GM10847 (cell line): ENCODE data around the gene CEACAM3.

Experiments
- POLR2A ChIP-seq: IDR thresholded peaks from 2 replicates; pipeline ENCODE4 v1.6.1; 2011; ENCODE audit not compliant: insufficient read length; ENCODE audit errors: extremely low read depth

The CEACAM3 gene

DNA sequence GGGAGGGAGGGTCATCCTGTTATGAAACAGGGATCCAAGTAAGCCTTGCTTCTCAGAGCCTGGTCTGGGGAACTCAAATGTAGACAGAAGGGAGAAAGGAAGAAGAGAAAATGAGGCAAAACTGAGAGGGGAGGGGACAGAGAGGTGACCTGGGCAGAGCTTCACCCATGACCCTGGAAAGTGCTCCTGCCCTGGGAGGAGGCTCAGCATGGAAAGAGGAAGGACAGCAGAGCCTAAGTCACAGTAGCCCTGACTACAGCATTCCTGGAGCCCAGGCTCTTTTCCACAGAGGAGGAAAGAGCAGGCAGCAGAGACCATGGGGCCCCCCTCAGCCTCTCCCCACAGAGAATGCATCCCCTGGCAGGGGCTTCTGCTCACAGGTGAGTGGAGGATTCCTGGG is at the start of gene CEACAM3:
Gene CEACAM3 (plus strand): TSS at position 226 of the 400 bp plus-strand sequence. CDS start 91 bp downstream, at position 317.
- TF ChIP-seq POLR2A = no peak

DNA sequence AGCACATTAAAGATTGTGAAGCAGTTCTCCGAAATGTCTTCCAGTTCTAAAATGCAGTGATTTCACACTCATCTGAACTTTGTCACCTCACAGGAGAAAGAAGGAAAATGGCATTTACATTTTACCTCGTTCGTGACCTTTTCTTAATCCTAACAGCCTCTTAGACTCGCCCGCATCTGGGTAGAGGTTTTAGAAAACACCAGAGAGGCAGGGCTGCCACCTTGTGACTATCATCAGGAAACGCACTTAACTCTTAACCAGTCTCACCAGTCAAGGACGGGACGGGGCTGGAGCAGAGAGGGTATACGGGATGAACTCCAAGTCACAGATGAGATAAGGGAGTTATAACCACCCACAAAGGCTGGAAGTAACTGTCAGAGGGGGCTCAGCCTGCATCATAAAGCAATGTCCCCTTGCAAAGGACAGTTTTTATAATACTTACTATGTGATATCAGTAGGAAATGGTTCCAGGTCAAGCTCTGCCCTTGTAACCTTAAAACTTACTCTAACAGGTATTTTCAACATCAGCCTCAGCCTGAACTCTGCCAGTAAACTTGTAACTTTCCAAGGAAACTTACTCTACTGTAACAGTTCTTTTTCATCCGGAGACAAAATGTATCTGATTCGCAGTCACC is 49.7 kb upstream of the CEACAM3 start:
- no peak for TF ChIP-seq POLR2A

DNA sequence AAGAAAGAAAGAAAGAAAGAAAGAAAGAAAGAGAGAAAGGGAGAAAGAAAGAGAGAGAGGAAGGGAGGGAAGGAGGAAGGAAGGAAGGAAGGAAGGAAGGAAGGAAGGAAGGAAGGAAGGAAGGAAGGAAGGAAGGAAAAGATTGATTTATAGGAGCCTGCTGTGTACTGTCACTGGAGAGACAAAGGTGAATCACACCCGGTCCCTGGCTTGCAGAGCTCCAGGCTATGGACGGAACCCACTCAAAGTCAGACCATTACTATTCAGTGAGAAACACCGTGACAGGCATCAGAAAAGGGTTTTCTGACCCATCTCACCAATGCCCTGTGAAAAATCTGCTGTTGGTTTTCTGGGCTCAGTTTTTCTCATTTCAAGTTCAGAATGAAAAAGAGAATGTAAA is 48.4 kb upstream of the CEACAM3 start:
- no peak for TF ChIP-seq POLR2A

DNA sequence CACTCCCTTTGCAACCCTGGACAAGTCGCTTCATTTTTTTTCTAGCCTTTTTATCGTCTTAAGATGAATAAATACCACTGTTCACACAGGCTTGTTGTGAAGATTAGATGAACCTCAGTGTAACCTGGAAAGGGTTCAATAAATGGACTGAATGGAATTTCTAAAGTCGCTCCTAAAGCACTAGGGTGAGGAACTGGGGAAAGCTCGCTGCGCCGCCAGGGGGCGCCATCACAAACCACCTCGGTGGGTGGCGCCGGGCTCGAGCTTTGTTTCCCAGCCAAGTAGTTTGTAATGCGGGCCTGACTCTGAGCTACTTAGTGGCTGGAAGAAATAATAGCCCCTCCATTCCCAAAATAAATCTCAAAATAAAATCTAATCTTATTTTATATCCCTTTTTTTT is 43.2 kb upstream of the CEACAM3 start:
- no peak for TF ChIP-seq POLR2A

DNA sequence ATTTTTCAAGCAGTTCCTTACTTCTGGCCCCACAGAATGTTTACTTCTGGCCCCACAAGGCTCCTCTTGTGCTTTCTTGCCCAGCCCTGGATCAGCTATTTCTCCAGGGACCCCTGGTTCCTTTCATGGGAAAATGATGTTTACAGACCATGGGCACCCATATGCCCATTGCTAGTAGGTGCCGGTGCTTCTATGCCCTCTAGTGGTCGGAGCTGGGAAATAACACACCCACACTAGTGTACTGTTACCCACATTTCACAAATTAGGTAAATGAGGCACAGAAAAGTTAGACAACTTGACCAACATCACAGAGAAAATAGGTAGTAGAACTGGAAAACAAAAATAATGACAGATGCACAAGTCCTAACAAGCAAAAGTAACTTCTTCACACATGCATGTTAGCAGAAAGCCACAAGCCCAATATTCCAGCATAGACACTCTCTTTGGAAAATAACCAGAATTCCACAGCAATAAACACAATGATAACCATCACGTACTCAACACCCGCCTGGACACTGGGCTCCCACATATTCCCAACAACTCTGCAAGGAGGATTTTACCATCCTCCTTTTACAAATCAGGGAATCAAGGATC is 42.4 kb upstream of the CEACAM3 start:
- no peak for TF ChIP-seq POLR2A

DNA sequence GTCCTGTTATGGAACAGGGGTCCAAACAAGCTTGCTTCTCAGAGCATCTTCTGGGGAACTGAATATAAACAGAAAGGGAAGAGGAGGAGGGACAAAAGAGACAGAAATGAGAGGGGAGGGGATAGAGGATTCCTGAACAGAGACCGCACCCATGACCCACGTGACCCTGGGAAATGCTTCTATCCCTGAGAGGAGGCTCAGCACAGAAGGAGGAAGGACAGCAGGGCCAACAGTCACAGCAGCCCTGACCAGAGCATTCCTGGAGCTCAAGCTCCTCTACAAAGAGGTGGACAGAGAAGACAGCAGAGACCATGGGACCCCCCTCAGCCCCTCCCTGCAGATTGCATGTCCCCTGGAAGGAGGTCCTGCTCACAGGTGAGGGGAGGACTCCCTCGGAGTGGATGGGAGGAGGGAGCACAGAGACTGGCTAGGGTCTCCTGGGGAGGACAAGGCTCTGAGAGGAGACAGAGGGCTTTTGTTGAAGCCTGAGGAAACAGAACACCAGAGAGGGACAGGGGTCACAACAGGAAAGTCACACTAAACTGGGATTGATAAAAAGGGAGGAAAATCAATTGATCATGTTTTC is 41.0 kb upstream of the CEACAM3 start, which contains the start of gene CEACAM6:
Gene CEACAM6 (plus strand): TSS at position 203 of the 586 bp plus-strand sequence. CDS start 109 bp downstream, at position 312.
- no peak for TF ChIP-seq POLR2A

DNA sequence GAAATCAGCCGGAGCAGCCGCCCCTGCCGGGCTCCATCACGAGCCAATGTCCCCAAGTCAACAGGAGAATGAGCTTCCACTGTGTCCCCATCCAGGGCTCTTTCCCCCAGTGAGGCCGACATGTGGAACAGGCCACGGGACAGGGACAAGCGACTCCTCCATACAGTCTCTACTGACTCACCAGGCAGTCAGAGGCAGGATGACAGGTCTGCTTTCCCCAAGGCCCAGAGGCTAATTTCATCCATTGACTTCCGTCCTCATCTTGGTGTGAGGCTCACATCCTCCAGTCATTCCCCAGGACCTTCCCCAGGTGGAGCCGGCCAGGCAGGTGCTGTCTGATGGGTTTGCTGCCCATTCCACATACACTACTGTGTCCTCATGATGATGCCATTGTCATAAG is 37.5 kb upstream of the CEACAM3 start:
- no peak for TF ChIP-seq POLR2A

DNA sequence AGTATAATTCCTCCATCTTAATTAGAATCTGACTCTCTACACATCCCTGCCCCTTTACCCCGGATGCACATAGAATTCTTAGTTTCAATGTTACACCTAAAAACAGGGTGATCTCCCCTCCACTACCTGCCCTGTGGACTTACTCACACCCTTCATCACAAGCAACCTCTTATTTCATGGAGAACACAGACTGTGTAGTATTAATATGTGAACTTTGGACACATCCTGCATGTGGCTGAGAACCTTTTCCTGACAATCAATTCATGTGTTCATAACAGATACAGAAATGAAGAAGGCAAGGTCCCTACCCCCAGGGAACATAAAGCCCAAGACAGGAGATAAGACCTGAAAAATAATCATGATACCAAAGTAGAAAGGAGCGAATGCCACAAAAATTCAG is 29.3 kb upstream of the CEACAM3 start:
- TF ChIP-seq POLR2A = no peak

DNA sequence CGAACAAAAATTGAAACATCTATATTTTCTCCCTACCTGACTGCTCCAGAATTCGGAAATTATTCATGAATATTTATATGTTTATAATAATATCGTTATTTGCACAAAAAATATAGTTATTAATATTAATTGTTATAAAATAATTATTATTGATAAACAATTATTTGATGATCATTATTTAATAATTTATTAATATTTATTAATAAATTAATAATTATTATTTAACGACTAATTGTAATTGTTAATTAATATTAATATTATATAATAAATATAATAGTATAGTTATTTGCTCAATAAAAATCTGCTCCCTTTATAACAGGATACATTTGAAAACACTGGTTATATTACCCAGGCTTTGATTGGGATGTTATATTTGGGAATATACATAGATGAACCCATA is 26.8 kb upstream of the CEACAM3 start:
- TF ChIP-seq POLR2A = no peak

DNA sequence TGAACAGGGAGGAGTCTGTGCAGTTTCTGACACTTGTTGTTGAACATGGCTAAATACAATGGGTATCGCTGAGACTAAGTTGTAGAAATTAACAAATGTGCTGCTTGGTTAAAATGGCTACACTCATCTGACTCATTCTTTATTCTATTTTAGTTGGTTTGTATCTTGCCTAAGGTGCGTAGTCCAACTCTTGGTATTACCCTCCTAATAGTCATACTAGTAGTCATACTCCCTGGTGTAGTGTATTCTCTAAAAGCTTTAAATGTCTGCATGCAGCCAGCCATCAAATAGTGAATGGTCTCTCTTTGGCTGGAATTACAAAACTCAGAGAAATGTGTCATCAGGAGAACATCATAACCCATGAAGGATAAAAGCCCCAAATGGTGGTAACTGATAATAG is 25.0 kb upstream of the CEACAM3 start:
- TF ChIP-seq POLR2A = no peak

DNA sequence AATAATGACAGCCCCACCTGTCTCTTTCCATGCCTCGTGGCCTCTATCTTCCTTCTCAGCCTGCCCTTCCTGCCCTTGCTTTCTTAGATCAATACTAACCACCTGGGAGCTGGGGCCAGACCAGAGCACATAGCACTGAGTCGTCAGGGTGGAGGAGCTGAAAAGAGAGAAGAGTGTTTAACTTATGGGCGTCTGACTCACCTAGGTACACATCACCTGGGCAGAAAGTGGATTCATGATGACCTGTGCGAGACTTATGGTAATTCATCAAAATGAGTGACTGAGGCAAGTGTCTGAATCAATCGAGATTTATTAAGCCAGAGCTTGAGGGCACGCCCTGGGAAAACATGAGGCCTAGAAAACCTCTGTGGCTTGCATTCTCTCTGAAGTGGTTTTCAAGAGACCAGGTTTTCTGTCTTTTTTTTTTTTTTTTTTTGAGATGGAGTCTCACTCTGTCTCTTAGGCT is 21.8 kb upstream of the CEACAM3 start:
- no peak for TF ChIP-seq POLR2A

DNA sequence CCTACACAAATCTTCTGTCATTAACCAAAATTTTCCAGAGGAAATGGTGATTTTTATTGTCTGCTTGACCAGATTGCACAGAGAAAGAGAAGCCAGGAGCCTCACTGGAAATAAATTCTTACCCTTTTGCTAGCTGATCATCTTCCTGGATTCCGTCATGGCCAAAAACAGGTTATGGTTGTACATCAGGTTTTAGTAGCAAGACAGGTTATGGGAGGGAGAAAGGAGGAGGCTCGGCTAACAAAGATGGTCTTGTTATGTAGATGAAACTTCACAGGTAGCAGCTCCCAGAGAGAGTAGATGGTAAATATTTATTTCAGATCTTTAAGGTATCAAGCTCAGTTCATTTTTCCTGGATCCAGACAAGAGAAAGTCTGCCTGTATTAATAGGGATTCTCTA is 19.7 kb upstream of the CEACAM3 start:
- TF ChIP-seq POLR2A = no peak

DNA sequence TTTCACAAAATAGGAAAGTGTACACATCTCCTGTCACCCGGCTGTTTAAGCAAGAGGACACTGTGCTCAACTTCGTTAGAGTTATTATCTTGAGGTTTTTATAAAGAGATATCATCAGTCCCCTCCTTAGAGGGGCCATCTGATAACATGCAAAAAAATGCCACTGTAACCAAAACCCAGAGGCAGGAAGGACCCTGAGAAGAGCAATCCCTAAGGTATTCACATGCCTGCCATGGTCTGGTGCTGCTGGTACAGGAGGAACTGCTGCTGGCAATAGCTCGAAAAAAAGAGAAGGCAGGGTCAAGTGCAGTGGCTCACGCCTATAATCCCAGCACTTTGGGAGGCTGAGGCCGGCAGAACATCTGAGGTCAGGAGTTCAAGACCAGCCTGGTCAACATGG is 12.8 kb upstream of the CEACAM3 start:
- TF ChIP-seq POLR2A = no peak

DNA sequence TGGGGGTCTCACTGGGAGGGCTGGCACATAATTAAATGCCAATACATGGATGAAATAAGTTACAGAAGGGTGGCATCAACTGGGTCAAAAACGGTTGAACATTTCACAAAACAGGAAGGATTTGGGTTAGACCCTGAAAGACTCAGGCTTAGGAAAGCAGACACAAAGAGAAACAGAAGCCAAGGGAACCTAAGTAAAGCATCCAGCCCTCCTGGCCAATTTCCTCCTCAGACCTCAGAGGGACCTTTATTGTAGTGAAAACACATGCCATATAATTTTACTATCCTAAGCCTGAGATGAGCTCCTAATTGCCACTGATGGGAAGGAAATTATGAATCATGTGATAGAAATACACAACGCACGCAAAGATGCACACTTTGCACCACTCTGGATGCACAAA is 12.1 kb upstream of the CEACAM3 start:
- no peak for TF ChIP-seq POLR2A

DNA sequence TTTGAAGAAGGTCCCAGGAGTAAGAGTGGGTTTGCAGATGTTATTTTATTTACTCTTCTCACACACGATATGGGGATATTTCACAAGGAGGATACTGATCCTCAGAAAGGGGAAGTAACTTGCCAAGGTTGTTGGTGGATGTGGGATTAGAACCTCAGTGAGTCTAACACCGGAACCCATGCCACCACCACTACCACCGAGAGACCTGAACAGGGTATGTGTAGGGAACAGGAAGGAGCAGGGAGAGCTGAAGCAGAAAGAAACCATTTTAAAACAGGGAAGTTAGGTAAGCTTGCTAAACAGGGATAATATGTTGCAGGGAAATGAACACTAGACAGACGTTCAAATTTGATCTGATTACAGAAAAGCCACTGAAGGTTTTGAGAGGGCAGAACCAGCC is 11.6 kb upstream of the CEACAM3 start:
- no peak for TF ChIP-seq POLR2A

DNA sequence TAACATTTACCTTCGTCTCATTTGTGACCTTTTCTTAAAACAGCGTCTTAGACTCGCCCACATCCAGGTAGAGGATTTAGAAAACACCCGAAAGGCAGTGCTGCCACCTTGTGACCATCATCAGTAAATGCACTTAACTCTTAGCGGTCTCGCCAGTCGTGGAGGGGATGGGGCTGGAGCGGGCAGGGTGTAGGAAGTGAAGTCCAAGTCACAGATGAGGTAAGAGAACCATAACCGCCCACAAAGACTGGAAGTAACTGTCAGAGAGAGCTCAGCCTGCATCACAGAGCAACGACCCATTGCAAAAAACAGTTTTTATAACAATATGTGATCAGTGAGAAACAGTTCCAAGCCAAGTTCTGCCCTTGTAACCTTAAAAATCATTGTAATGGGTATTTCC is 10.7 kb upstream of the CEACAM3 start:
- TF ChIP-seq POLR2A = no peak
